Suprapubic skin (tissue), 4 donors: ENCODE measurements around the gene TAF9B. TPM values are rescaled to one million over a fixed set of nuclear protein-coding genes. Genes with fewer than 3 reads are reported as not detected.
"Not testable (repeated sequence)": the region's sequence is repeated elsewhere in the genome, so short reads cannot be mapped to it uniquely, and the experiment has no call there.

Experiments used
- DNase-seq, 2 donors: peaks; one replicate each; pipeline ENCODE4 v3.0.0-alpha.2; 2019; ENCODE audit warnings: low spot score in 2 of 2
- H3K27ac ChIP-seq: fragments of 200-600 bp; sonication (generic); one replicate; pipeline ENCODE4 v1.5.1; 2019
- H3K27me3 ChIP-seq: fragments of 200-600 bp; sonication (generic); one replicate; pipeline ENCODE4 v1.5.1; 2019
- H3K36me3 ChIP-seq: fragments of 200-600 bp; sonication (generic); one replicate; pipeline ENCODE4 v1.5.1; 2019
- H3K4me1 ChIP-seq: fragments of 200-600 bp; sonication (generic); one replicate; pipeline ENCODE4 v1.5.1; 2019
- H3K4me3 ChIP-seq: fragments of 200-600 bp; sonication (generic); one replicate; pipeline ENCODE4 v1.5.1; 2019; ENCODE audit warnings: mild to moderate bottlenecking
- H3K9me3 ChIP-seq: fragments of 200-600 bp; sonication (generic); one replicate; pipeline ENCODE4 v1.5.1; 2019
- CTCF ChIP-seq, 2 donors: fragments of 200-600 bp in 1 of 2; fragments of 450-650 bp in 1 of 2; sonication (generic) in 1 of 2; IDR thresholded peaks; one replicate each; pipeline ENCODE4 v1.5.1; 2016 to 2019; ENCODE audit warnings: antibody characterized with exemption in 2 of 2, mild to moderate bottlenecking in 1 of 2, moderate library complexity in 1 of 2
- EP300 ChIP-seq: sonication (generic); formaldehyde crosslinking; IDR thresholded peaks from one replicate; pipeline ENCODE4 v1.6.1; 2017; ENCODE audit warnings: antibody characterized with exemption
- POLR2A ChIP-seq, 2 donors: fragments of 450-650 bp; IDR thresholded peaks; one replicate each; pipeline ENCODE4 v1.6.1; 2017; ENCODE audit warnings: antibody characterized with exemption in 2 of 2, mild to moderate bottlenecking in 2 of 2, moderate library complexity in 2 of 2
- POLR2AphosphoS5 ChIP-seq, 3 donors: sonication (generic); formaldehyde crosslinking; IDR thresholded peaks; one replicate each; pipeline ENCODE4 v1.6.1; 2017; ENCODE audit warnings: antibody characterized with exemption in 3 of 3
- WGBS: methylation state at CpG from one replicate; pipeline ENCODE4 v1.1.5; 2018; 5-methylcytosine and 5-hydroxymethylcytosine counted together
- total RNA-seq, 4 donors: library from RNA; depleted of rRNA; stranded (reverse); fragments of >200 nt; gene quantifications; one replicate each; pipeline ENCODE4 v1.1.0, GENCODE V29; 2016

TAF9B gene
- 10 to 100 TPM in 2 of 4 donors, 1 to 10 TPM in 2; 8.9 to 14.2 (median 10.7) TPM for total RNA-seq

- WGBS = 48% methylated on average over 56 of the region's 59 CpGs
- Histone ChIP-seq H3K27me3 (no peaks in the 10 kb centered on the region), H3K4me1 (no peaks in the 10 kb centered on the region), H3K4me3 (peak within 1 kb of the TSS; percentile 73), H3K27ac (peak within 1 kb of the TSS; percentile 83), H3K36me3 (no peaks in the 10 kb centered on the region), H3K9me3 (no peaks in the 10 kb centered on the region)
- no peak for TF ChIP-seq CTCF (IDR thresholded peaks at IDR 0.05)
- no peak for TF ChIP-seq POLR2AphosphoS5 (IDR thresholded peaks at IDR 0.05)
- TF ChIP-seq POLR2A (IDR thresholded peaks at IDR 0.05) = no peak
- no peak for TF ChIP-seq EP300
- DNase-seq = peak; percentile 86 to 89
Measured at GRCh38 chrX:78139160-78140123, at the start of gene TAF9B. Gene TAF9B (minus strand): TSS chrX:78139650. CDS start chrX:78139611, 39 bp downstream.

GRCh38 chrX:78182881-78183280 lies 43.4 kb upstream of the TAF9B start:
- Histone ChIP-seq H3K36me3 (no peaks in the 10 kb centered on the region), H3K9me3 (no peaks in the 10 kb centered on the region)
- 79% methylated on average over 7 of the region's 7 CpGs for WGBS

GRCh38 chrX:78181307-78181706 lies 41.9 kb upstream of the TAF9B start:
- no peak overlapping the region for H3K27ac ChIP-seq
- no peaks in the 10 kb centered on the region for H3K9me3 ChIP-seq
- H3K4me1 ChIP-seq = no peaks in the 10 kb centered on the region
- no peak overlapping the region for H3K4me3 ChIP-seq
- TF ChIP-seq CTCF (IDR thresholded peaks at IDR 0.05) (no peak), EP300 (no peak), POLR2A (IDR thresholded peaks at IDR 0.05) (no peak), POLR2AphosphoS5 (IDR thresholded peaks at IDR 0.05) (no peak)
- no peaks in the 10 kb centered on the region for H3K36me3 ChIP-seq
- DNase-seq = no peak
- H3K27me3 ChIP-seq = no peaks in the 10 kb centered on the region

More at GRCh38 chrX:78182881-78183280, 43.4 kb upstream of the TAF9B start:
- no peak overlapping the region for H3K4me3 ChIP-seq
- H3K27me3 ChIP-seq = no peaks in the 10 kb centered on the region
- no peak for TF ChIP-seq EP300
- no peak for TF ChIP-seq POLR2AphosphoS5 (IDR thresholded peaks at IDR 0.05)
- no peak for TF ChIP-seq POLR2A (IDR thresholded peaks at IDR 0.05)
- TF ChIP-seq CTCF (IDR thresholded peaks at IDR 0.05) = no peak
- no peak for DNase-seq
- H3K27ac ChIP-seq = no peak overlapping the region
- H3K4me1 ChIP-seq = no peaks in the 10 kb centered on the region

- H3K36me3 ChIP-seq = no peaks in the 10 kb centered on the region
- H3K4me3 ChIP-seq = no peak overlapping the region
- no peak overlapping the region for H3K27ac ChIP-seq
- DNase-seq = no peak
- no peaks in the 10 kb centered on the region for H3K9me3 ChIP-seq
- no peaks in the 10 kb centered on the region for H3K4me1 ChIP-seq
- H3K27me3 ChIP-seq = no peaks in the 10 kb centered on the region
- TF ChIP-seq CTCF (IDR thresholded peaks at IDR 0.05) (no peak), EP300 (no peak), POLR2AphosphoS5 (IDR thresholded peaks at IDR 0.05) (no peak), POLR2A (IDR thresholded peaks at IDR 0.05) (no peak)
Measured at GRCh38 chrX:78168065-78168464, 28.6 kb upstream of the TAF9B start.

GRCh38 chrX:78165425-78165824 lies 26.0 kb upstream of the TAF9B start:
- Histone ChIP-seq H3K27ac (no peak overlapping the region), H3K36me3 (no peaks in the 10 kb centered on the region), H3K4me1 (no peaks in the 10 kb centered on the region), H3K9me3 (no peaks in the 10 kb centered on the region), H3K4me3 (no peak overlapping the region), H3K27me3 (no peaks in the 10 kb centered on the region)
- no peak for DNase-seq
- 83% methylated on average over 1 of the region's 1 CpG for WGBS
- TF ChIP-seq CTCF (IDR thresholded peaks at IDR 0.05) = no peak
- no peak for TF ChIP-seq POLR2A (IDR thresholded peaks at IDR 0.05)
- TF ChIP-seq EP300 = no peak
- no peak for TF ChIP-seq POLR2AphosphoS5 (IDR thresholded peaks at IDR 0.05)

GRCh38 chrX:78163175-78163574 lies 23.7 kb upstream of the TAF9B start:
- WGBS = 87% methylated on average over 4 of the region's 4 CpGs
- not testable (repeated sequence) for DNase-seq, H3K4me1 ChIP-seq, H3K27me3 ChIP-seq, H3K9me3 ChIP-seq, H3K27ac ChIP-seq, H3K4me3 ChIP-seq, H3K36me3 ChIP-seq

- H3K27me3 ChIP-seq, H3K9me3 ChIP-seq, H3K27ac ChIP-seq, H3K36me3 ChIP-seq, H3K4me3 ChIP-seq, H3K4me1 ChIP-seq, DNase-seq: not testable (repeated sequence)
- 80% methylated on average over 4 of the region's 4 CpGs for WGBS
Measured at GRCh38 chrX:78160711-78161110, 21.3 kb upstream of the TAF9B start.

- DNase-seq, H3K9me3 ChIP-seq, H3K27me3 ChIP-seq, H3K36me3 ChIP-seq, H3K4me1 ChIP-seq, H3K27ac ChIP-seq, H3K4me3 ChIP-seq: not testable (repeated sequence)
- WGBS = 83% methylated on average over 10 of the region's 10 CpGs
Measured at GRCh38 chrX:78157846-78158245, 18.4 kb upstream of the TAF9B start.
